Measurements from ENCODE around the gene TEKT4.

GRCh38 chr2:94861308-94862152, 9.7 kb upstream of the TEKT4 start:
- no peak for TF ChIP-seq POLR2AphosphoS5 (IDR thresholded peaks at IDR 0.05; ENCODE audit: low read depth, low read length)
- TF ChIP-seq, protein P1, sequence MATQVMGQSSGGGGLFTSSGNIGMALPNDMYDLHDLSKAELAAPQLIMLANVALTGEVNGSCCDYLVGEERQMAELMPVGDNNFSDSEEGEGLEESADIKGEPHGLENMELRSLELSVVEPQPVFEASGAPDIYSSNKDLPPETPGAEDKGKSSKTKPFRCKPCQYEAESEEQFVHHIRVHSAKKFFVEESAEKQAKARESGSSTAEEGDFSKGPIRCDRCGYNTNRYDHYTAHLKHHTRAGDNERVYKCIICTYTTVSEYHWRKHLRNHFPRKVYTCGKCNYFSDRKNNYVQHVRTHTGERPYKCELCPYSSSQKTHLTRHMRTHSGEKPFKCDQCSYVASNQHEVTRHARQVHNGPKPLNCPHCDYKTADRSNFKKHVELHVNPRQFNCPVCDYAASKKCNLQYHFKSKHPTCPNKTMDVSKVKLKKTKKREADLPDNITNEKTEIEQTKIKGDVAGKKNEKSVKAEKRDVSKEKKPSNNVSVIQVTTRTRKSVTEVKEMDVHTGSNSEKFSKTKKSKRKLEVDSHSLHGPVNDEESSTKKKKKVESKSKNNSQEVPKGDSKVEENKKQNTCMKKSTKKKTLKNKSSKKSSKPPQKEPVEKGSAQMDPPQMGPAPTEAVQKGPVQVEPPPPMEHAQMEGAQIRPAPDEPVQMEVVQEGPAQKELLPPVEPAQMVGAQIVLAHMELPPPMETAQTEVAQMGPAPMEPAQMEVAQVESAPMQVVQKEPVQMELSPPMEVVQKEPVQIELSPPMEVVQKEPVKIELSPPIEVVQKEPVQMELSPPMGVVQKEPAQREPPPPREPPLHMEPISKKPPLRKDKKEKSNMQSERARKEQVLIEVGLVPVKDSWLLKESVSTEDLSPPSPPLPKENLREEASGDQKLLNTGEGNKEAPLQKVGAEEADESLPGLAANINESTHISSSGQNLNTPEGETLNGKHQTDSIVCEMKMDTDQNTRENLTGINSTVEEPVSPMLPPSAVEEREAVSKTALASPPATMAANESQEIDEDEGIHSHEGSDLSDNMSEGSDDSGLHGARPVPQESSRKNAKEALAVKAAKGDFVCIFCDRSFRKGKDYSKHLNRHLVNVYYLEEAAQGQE (IDR thresholded peaks at IDR 0.05; ENCODE audit: insufficient read depth in 1 of 2, low read depth in 2 of 2, low read length in 2 of 2) = no peak
- no peak for TF ChIP-seq TAF1 (IDR thresholded peaks at IDR 0.05; ENCODE audit: borderline replicate concordance, insufficient read depth, low read length)

All from PFSK-1 (cell line).